ENCODE data around the gene PLA2G15. TPM values are rescaled to one million over a fixed set of nuclear protein-coding genes. Genes with fewer than 3 reads are reported as not detected.

The PLA2G15 gene
- total RNA-seq, 4 donors from 2014 or later, result 4.5 to 18.0 (median 11.7) TPM

DNA sequence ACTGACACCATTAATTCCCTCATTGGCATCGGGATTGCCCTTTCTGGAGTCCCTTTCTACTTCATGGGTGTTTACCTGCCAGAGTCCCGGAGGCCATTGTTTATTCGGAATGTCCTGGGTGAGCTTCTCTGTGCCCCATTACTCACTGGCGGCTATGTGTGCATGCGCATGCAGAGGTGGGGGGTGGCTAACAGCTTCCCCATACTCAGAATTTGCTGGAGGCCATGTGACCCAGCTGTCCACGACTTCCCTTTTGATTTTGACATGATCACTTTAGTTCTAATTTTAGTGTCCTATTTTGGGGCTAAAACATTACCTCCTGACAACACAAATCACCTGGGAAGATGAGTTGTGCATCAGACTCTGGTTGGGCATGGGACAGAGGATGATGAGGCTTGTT lies 51.5 kb downstream of the PLA2G15 start:
- no peaks in the 10 kb centered on the region for H3K9me3 ChIP-seq
- WGBS, 2 donors (ENCODE audit: low coverage in 1 of 2), result 68% methylated on average over 4 of the region's 6 CpGs; no CpG with 5 or more reads in 1 of the 2 donors
- TF ChIP-seq POLR2AphosphoS5 (IDR thresholded peaks at IDR 0.05) (no peak), POLR2A (IDR thresholded peaks at IDR 0.05) (no peak), EP300 (IDR thresholded peaks at IDR 0.05) (no peak)
- TF ChIP-seq, protein P1, sequence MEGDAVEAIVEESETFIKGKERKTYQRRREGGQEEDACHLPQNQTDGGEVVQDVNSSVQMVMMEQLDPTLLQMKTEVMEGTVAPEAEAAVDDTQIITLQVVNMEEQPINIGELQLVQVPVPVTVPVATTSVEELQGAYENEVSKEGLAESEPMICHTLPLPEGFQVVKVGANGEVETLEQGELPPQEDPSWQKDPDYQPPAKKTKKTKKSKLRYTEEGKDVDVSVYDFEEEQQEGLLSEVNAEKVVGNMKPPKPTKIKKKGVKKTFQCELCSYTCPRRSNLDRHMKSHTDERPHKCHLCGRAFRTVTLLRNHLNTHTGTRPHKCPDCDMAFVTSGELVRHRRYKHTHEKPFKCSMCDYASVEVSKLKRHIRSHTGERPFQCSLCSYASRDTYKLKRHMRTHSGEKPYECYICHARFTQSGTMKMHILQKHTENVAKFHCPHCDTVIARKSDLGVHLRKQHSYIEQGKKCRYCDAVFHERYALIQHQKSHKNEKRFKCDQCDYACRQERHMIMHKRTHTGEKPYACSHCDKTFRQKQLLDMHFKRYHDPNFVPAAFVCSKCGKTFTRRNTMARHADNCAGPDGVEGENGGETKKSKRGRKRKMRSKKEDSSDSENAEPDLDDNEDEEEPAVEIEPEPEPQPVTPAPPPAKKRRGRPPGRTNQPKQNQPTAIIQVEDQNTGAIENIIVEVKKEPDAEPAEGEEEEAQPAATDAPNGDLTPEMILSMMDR (IDR thresholded peaks at IDR 0.05), result no peak
- peaks cover 2 to 98% of the 10 kb centered on the region in 2 donors for H3K36me3 ChIP-seq
- no peaks in the 10 kb centered on the region for H3K27me3 ChIP-seq
- H3K4me1 ChIP-seq, result peaks cover 0 to 34% (median 11%) of the 10 kb centered on the region in 3 donors
- H3K4me3 ChIP-seq, result no peak overlapping the region
- ATAC-seq, result no peak
- H3K27ac ChIP-seq, result no peak overlapping the region

DNA sequence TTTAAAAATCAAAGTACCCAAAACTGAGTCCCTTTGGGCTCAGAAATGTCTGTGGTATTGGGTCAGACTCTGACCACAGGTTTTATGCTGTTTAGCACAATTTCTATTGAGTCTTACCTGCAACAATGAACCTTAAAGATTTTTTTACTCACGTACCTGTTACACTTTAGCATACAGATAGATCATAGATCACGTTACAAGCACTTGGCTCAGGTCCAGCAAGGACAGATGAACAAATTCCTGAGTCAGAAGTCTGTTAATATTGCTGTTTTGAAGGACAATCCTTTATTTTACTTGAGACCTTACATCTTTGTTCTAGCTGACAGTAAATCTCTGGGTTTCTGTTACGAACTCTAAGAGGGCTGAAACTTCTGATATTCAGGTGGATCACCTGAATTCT lies 52.7 kb downstream of the PLA2G15 start:
- Histone ChIP-seq H3K4me3 (no peak overlapping the region), H3K4me1 (peaks cover 0 to 34% (median 11%) of the 10 kb centered on the region in 3 donors), H3K36me3 (peaks cover 2 to 98% of the 10 kb centered on the region in 2 donors), H3K27ac (peak overlapping the region in 3 of 4 donors; percentile 66 to 73 (median 70)), H3K9me3 (no peaks in the 10 kb centered on the region), H3K27me3 (no peaks in the 10 kb centered on the region)
- no peak for TF ChIP-seq POLR2A (IDR thresholded peaks at IDR 0.05)
- TF ChIP-seq, protein P1 (IDR thresholded peaks at IDR 0.05), result no peak
- no peak for TF ChIP-seq EP300 (IDR thresholded peaks at IDR 0.05)
- TF ChIP-seq POLR2AphosphoS5 (IDR thresholded peaks at IDR 0.05), result no peak
- ATAC-seq, result no peak
- WGBS, 2 donors (ENCODE audit: low coverage in 1 of 2), result 50 to 69% methylated on average over 3 of the region's 3 CpGs

DNA sequence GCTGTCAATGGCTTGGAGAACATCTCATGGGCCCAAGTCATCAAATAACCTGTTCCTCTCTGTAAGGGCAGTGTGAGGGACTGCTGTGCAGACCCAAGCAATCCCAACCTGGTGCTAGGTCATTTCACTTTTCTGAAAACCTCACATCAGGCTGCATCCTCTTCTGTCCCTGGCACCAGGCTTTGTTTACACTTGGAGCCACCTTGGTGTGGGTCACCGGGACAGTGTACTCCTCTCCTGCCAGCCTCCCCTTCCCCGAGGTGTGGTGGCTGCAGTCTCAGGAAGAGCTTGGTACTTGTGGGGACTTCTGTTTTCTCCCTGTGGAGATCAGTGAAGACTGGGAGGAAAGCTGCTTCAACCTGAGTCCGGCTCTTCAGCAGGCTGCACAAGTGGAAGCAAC lies 53.1 kb downstream of the PLA2G15 start:
- Histone ChIP-seq H3K36me3 (peaks cover 2 to 98% of the 10 kb centered on the region in 2 donors), H3K27ac (peak overlapping the region; percentile 44 to 73 (median 68)), H3K4me3 (no peak overlapping the region), H3K9me3 (no peaks in the 10 kb centered on the region), H3K4me1 (peaks cover 0 to 34% (median 11%) of the 10 kb centered on the region in 3 donors), H3K27me3 (no peaks in the 10 kb centered on the region)
- WGBS, 2 donors (ENCODE audit: low coverage in 1 of 2), result no CpG with 5 or more reads among the region's 3 CpGs
- ATAC-seq, result no peak
- no peak for TF ChIP-seq POLR2AphosphoS5 (IDR thresholded peaks at IDR 0.05)
- no peak for TF ChIP-seq POLR2A (IDR thresholded peaks at IDR 0.05)
- TF ChIP-seq, protein P1 (IDR thresholded peaks at IDR 0.05), result no peak
- no peak for TF ChIP-seq EP300 (IDR thresholded peaks at IDR 0.05)

DNA sequence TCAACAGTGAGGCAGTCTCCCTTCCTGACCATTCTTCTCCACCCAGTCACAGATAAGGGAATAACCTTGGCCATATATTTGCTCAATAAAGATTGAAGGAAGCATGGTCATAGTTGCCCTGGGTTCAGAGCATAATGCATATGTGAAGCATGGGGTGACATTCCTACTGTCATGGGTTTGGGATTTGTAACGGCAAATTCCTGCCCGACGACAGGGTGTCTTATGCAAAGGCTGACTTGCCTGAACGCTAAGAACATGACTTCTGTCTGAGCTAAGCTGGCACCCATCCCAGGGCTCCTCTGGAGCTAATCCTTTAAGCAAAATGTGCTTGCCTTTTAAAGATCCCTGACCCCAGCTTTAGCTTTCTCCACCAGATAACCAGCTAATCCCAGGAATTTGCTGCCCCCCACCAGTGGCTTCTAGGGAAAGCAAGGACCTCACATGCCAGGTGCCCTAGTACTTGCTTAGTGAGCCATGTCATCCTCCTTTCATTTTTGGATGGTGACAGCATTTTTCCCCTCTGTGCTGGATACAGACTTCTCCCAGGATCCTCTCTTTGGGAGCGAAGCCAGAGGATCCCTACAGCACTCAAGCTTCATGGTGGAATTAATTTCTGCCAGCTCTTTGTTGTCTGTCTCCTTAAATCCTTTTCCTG lies 53.9 kb downstream of the PLA2G15 start:
- Histone ChIP-seq H3K36me3 (peaks cover 2 to 98% of the 10 kb centered on the region in 2 donors), H3K4me1 (peaks cover 0 to 34% (median 11%) of the 10 kb centered on the region in 3 donors), H3K4me3 (no peak overlapping the region), H3K9me3 (no peaks in the 10 kb centered on the region), H3K27ac (peak overlapping the region; percentile 44 to 73 (median 68)), H3K27me3 (no peaks in the 10 kb centered on the region)
- 10 to 31% methylated on average over 4 to 5 of the region's 5 CpGs for WGBS, 2 donors (ENCODE audit: low coverage in 1 of 2)
- no peak for TF ChIP-seq EP300 (IDR thresholded peaks at IDR 0.05)
- TF ChIP-seq, protein P1 (IDR thresholded peaks at IDR 0.05), result no peak
- TF ChIP-seq POLR2AphosphoS5 (IDR thresholded peaks at IDR 0.05), result peak; percentile 9
- TF ChIP-seq POLR2A (IDR thresholded peaks at IDR 0.05), result no peak
- ATAC-seq, result peak; percentile 49

Measured in gastroesophageal sphincter (tissue), 4 donors.